A549 (cell line): ENCODE data around the gene CACNA2D2.

Source experiments
- CBX8 ChIP-seq: fragments of 200-600 bp; sonication (generic); IDR thresholded peaks from 2 replicates; pipeline ENCODE4 v1.6.1; 2016
- CEBPB ChIP-seq, 2 experiments: fragments of >200 bp in 1 of 2; sonication (Bioruptor Twin) in 1 of 2; formaldehyde crosslinking in 1 of 2; IDR thresholded peaks; 2 replicates each; pipeline ENCODE4 v1.6.1; 2012 to 2016
- CTCF ChIP-seq: fragments of >200 bp; sonication (Bioruptor Twin); formaldehyde crosslinking; IDR thresholded peaks from 3 replicates; pipeline ENCODE4 v1.5.1; 2016
- EHMT2 ChIP-seq: fragments of 200-600 bp; sonication (generic); IDR thresholded peaks from 2 replicates; pipeline ENCODE4 v1.6.1; 2016; ENCODE audit warnings: antibody characterized with exemption, low read depth, mild to moderate bottlenecking, moderate library complexity
- ELK1 ChIP-seq: fragments of 150-350 bp; IDR thresholded peaks from 2 replicates; pipeline ENCODE4 v1.6.1; 2014; ENCODE audit warnings: low read depth, mild to moderate bottlenecking, low read length
- FOSL2 ChIP-seq, 2 experiments: fragments of 450-650 bp in 1 of 2; fragments of >200 bp in 1 of 2; sonication (Bioruptor Twin) in 1 of 2; formaldehyde crosslinking; IDR thresholded peaks; 2 replicates each; pipeline versions ENCODE4 v1.5.0 to v1.6.1; 2016 to 2020; ENCODE audit warnings: mild to moderate bottlenecking in 1 of 2, moderate library complexity in 1 of 2
- MAFK ChIP-seq: fragments of 450-650 bp; IDR thresholded peaks from 2 replicates; pipeline ENCODE4 v1.6.1; 2014; ENCODE audit not compliant: partially characterized antibody
- PBX3 ChIP-seq: IDR thresholded peaks from 2 replicates; pipeline ENCODE4 v1.6.1; 2012
- PHF8 ChIP-seq: fragments of 200-600 bp; sonication (generic); IDR thresholded peaks from 2 replicates; pipeline ENCODE4 v1.6.1; 2016; ENCODE audit warnings: low read depth, mild to moderate bottlenecking, antibody characterized with exemption, moderate library complexity, borderline replicate concordance
- POLR2A ChIP-seq: IDR thresholded peaks from 2 replicates; pipeline ENCODE4 v1.6.1; 2012; ENCODE audit warnings: mild to moderate bottlenecking, low read length
- RFX5 ChIP-seq: fragments of 450-650 bp; IDR thresholded peaks from 2 replicates; pipeline ENCODE4 v1.7.1; 2014; ENCODE audit warnings: antibody characterized with exemption, mild to moderate bottlenecking, moderate library complexity
- SMC3 ChIP-seq: fragments of >200 bp; sonication (Bioruptor Twin); formaldehyde crosslinking; IDR thresholded peaks from 3 replicates; pipeline ENCODE4 v1.6.1; 2018; ENCODE audit warnings: inconsistent platforms

- no peak for TF ChIP-seq CTCF
- no peak for TF ChIP-seq EHMT2
- TF ChIP-seq FOSL2 (IDR thresholded peaks at IDR 0.05), result no peak
- no peak for TF ChIP-seq FOSL2 (CRISPR knock-in tag; IDR thresholded peaks at IDR 0.05)
- no peak for TF ChIP-seq PBX3
- TF ChIP-seq POLR2A, result no peak
- no peak for TF ChIP-seq RFX5
- no peak for TF ChIP-seq CEBPB (IDR thresholded peaks at IDR 0.05)
- TF ChIP-seq ELK1, result no peak
- TF ChIP-seq MAFK, result no peak
- no peak for TF ChIP-seq PHF8
- TF ChIP-seq SMC3, result no peak
- no peak for TF ChIP-seq CBX8
These were observed 132.8 kb downstream of the CACNA2D2 start for GRCh38 chr3:50370594-50370993.
